Stomach smooth muscle (tissue), 2 donors: ENCODE measurements around the gene PPARA.

Experiments used
- H3K27ac ChIP-seq: one replicate; pipeline ENCODE4 v1.7.0; 2013; ENCODE audit warnings: mild to moderate bottlenecking, low read length, inconsistent platforms
- H3K27me3 ChIP-seq, 2 donors: one replicate each; pipeline ENCODE4 v1.7.0; 2013; ENCODE audit warnings: low read length in 2 of 2; ENCODE audit not compliant: insufficient read depth in 2 of 2, control insufficient read depth in 1 of 2
- H3K36me3 ChIP-seq, 2 donors: one replicate each; pipeline ENCODE4 v1.7.0; 2013; ENCODE audit warnings: low read length in 2 of 2; ENCODE audit not compliant: control insufficient read depth in 2 of 2, insufficient read depth in 2 of 2
- H3K4me1 ChIP-seq: one replicate; pipeline ENCODE4 v1.7.0; 2013; ENCODE audit warnings: low read length; ENCODE audit not compliant: control insufficient read depth, insufficient read depth
- H3K4me3 ChIP-seq, 2 donors: one replicate each; pipeline ENCODE4 v1.7.0; 2013; ENCODE audit warnings: low read length in 2 of 2
- H3K9ac ChIP-seq, 2 donors: one replicate each; pipeline ENCODE4 v1.7.0; 2013; ENCODE audit warnings: low read length in 2 of 2, mild to moderate bottlenecking in 1 of 2
- H3K9me3 ChIP-seq, 2 donors: one replicate each; pipeline ENCODE4 v1.7.0; 2013; ENCODE audit warnings: low read length in 2 of 2; ENCODE audit not compliant: control insufficient read depth in 2 of 2
- donor health status: healthy.
- donor health status: Pancreatic carcinoma.

Gene PPARA

DNA sequence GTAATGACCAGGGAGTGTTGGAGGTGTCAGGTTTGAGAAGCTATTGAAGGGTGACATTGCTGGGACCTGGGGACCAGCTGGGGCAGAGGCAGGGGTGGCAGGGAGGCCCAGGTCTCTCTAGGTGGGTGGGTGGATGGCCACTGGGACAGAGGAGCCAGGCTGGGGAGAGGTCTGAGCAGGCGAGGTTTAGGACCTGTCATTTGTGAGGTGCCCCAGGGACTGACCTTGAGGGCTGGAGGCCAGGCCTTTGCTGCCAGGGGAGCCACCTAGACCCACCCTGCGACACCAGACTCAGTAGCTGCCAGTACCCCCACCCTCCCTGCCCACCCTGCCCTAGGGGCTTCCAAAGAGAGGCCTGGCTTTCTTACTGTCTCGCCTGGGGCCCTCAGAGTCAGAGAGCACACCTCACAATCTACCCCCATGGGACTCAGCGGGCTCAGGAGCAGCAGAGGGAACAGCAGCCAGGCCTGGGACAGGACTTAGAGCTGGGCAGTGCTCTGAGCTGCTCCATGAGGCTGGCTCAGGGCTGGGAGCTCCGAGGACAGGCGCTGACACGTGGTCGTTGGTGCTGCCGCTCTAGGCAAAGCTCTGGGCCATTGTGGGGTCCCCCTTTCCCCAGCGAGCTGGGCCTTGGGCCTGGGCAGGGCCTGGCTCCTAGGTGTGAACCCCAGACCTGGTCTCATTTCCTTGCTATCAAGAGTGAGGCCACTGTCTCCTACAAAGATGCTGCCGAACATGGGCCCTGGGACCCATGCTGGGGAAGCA, 28.6 kb upstream of the PPARA start:
- Histone ChIP-seq H3K27me3 (no peaks in the 10 kb centered on the region), H3K9me3 (no peaks in the 10 kb centered on the region), H3K9ac (no peak overlapping the region), H3K27ac (no peak overlapping the region), H3K36me3 (no peaks in the 10 kb centered on the region), H3K4me3 (no peak overlapping the region), H3K4me1 (peaks cover 14% of the 10 kb centered on the region)

DNA sequence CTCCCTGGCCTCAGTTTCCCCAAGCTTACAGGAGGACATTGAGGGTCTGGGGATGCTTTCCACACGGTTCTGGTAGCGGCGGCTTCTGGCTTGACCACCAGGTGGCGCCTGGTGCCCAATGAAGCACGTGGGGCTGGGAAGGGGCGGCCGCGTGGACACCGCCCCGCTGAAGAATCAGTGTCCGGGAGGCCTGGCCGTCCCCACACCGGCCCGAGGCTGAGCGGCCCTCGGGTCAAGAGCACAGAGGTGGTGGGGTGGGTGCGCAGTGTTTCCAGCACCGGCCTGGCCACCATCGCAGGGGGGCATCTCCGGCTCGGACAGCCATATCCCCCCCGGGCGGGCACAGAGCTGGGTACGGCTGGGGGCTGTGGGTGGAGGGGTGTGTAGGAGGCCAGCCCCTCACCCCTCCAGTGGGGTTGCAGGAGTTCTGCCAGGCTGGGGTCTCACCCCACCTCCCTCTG, 27.8 kb upstream of the PPARA start:
- no peaks in the 10 kb centered on the region for H3K36me3 ChIP-seq
- H3K9ac ChIP-seq = no peak overlapping the region
- peak overlapping the region in 1 of 2 donors; percentile 47 for H3K4me3 ChIP-seq
- H3K9me3 ChIP-seq = no peaks in the 10 kb centered on the region
- no peaks in the 10 kb centered on the region for H3K27me3 ChIP-seq
- H3K27ac ChIP-seq = no peak overlapping the region
- H3K4me1 ChIP-seq = peaks cover 10% of the 10 kb centered on the region

DNA sequence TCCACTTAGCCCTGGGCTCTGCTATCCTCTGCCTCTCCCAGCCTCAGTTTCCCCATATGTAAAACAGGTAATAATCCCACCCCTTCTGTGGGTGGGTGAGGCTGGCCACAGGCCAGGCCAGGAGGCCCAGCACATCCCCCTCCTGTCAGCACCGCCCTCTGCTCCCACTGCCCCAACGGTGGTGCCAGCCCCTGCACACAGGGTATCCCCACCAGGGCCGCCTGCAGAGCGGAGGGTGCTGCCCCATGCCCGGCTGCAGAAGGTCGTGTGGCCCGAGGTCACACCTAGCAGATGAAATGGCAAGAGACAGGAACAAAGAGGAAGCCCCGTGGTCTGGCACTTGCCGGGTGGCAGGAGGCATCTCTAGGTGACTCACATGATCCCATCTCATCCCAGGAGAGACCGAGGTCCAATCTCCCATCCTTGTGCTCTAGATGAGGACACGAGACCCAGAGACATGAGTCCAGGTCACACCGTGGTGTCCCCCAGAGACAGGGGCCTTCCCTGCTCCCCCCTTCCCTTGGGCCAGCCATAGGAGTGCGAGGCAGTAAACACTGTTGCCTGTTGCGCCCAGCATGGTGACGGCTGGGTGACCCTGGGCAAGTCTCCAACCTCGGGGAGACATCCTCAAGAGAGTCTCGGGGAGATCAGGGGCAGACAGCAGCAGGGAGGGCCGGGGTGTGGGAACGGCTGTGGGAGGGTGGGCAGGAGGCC, 27.2 kb upstream of the PPARA start:
- no peak overlapping the region for H3K27ac ChIP-seq
- H3K36me3 ChIP-seq = no peaks in the 10 kb centered on the region
- H3K27me3 ChIP-seq = no peaks in the 10 kb centered on the region
- peaks cover 10% of the 10 kb centered on the region for H3K4me1 ChIP-seq
- no peak overlapping the region for H3K4me3 ChIP-seq
- no peaks in the 10 kb centered on the region for H3K9me3 ChIP-seq
- H3K9ac ChIP-seq = no peak overlapping the region

DNA sequence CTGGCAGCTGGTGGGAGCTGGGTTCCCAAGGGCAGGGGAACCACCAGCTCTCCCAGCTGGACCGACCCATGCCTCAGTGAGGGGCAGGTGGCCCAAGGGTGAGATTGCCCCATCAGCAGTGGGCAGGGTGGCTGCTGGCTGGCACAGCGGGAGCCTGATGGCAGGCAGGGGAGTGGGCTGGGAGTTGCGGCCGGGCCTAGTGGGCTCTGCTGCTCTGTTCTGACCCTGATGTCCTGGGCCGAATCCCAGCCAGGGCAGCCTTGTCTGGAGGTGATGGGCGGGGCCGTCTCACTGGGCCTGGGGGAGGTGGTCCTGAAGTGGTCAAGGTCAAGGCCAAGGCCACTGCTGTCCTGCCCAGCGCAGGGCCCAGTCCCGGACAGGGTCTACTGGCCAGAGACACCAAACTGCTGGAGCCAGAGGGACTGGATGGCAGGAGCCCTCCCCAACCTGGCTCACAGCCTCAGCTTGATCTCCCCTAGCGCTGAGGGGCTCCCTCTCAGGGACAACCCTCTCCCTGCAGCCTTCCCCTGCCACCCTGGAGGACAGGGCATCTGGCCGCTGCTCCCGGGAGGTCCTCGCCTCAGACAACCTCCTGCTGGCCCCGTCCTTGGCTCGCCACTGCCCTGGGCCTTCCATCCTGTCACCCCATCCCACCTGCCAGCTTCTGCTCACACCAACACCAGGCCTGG, 26.5 kb upstream of the PPARA start:
- Histone ChIP-seq H3K9ac (no peak overlapping the region), H3K9me3 (no peaks in the 10 kb centered on the region), H3K4me1 (peaks cover 10% of the 10 kb centered on the region), H3K4me3 (no peak overlapping the region), H3K36me3 (no peaks in the 10 kb centered on the region), H3K27ac (no peak overlapping the region), H3K27me3 (no peaks in the 10 kb centered on the region)

DNA sequence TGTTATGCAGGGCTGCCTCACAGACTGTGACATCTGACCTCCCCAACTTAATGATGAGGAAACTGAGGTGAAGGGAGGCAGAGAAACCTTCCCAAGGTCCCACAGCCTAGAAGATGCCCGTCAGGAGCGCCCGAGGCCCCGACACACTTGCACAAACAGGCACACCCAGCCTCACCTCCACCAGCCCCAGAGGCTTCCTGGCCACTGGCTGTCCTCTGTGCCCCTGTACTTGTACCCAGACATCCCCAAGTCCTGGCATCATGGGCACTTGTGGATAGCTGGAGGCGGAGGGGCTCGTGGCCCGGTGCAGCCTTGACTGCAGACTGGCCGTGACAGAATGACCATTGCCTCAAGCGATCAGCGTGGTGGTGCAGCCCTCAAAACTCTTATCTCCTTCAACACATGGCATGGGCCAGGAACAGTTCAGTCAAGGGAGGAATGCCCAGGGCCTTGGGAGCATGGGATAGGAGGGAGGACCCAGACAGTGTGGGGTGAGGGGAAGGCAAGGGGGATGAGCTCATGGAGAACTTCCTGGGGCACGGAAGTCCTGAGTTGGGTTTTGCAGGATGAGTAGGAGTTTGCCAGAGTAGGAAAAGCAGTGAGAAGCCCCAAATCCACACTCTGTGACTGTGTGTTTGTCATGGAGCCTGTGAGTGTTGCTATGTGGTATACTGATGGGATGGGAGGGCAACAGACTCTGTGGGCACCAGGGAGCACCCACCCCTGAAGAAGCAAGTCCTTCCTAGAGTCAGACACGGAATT, 25.8 kb upstream of the PPARA start:
- Histone ChIP-seq H3K9me3 (no peaks in the 10 kb centered on the region), H3K9ac (no peak overlapping the region), H3K4me3 (no peak overlapping the region), H3K4me1 (peaks cover 12% of the 10 kb centered on the region), H3K27ac (no peak overlapping the region), H3K27me3 (no peaks in the 10 kb centered on the region), H3K36me3 (no peaks in the 10 kb centered on the region)

DNA sequence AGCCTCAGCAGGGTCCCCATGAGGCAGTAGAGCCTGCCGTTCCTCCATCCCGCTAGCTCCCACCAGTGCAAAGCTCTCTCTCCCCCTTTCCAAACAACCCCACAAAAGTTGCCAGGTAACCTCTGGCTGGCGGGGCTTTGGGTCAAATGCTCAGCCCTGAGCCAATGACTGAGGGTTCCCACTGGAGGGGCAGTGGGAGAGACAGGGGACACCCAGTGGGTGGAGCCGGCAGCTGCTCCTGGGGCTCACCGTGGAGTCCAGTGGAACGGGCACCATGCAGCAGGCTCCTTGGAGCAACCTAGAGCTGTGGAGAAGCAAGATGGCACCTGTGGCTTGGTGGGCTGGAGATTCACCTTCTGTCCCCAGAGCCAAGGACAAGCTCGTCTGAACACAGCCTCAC, 25.0 kb upstream of the PPARA start:
- Histone ChIP-seq H3K27ac (no peak overlapping the region), H3K4me1 (peaks cover 6% of the 10 kb centered on the region), H3K4me3 (no peak overlapping the region), H3K27me3 (no peaks in the 10 kb centered on the region), H3K36me3 (no peaks in the 10 kb centered on the region), H3K9me3 (no peaks in the 10 kb centered on the region), H3K9ac (no peak overlapping the region)

DNA sequence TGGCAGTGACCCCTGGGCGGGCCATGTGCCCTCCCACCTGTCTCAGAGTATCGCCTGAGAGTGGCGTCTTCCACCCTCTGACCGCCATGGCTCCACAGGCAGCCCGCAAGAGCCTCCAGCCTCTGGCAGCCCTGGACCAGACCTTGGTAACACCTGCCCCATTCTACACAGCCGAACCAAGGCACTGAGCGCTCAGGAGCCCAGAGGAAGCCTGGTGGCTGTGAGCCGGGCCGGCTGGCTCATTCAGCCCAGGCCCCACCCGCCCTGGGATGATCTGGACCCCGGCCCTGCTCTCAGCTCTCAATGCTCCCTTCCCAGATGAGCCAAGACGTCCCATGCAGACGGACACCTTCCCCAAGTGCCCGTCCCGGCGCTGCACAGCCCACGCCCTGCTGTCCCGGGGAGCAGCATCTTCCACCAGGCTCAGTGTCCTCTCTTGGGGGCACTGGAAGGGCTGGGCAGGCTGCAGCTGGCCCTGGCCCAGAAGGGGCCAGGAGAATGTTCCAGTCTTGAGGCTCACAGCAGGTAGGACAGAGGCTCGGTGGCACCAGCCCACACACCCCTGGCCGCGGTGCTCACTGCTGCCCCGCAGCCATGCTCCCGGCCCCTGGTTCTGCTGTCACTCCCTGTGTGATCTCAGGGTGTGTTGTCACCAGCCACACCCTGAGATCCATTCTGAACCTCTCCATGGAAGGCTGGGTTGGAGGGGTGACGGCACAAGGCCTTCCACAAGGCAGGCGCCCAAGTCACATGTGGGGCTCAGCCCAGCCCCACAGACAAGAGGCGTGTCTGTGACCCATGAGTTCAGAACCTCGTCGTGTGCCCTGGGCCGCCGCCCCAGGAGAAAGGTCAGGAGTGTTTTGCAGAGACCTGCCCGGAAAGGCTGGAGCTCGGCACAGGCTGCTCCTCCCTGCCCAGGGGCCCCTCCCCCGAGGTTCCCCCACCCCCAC, 24.2 kb upstream of the PPARA start:
- Histone ChIP-seq H3K27ac (no peak overlapping the region), H3K27me3 (no peaks in the 10 kb centered on the region), H3K4me1 (peaks cover 4% of the 10 kb centered on the region), H3K36me3 (no peaks in the 10 kb centered on the region), H3K4me3 (no peak overlapping the region), H3K9ac (no peak overlapping the region), H3K9me3 (no peaks in the 10 kb centered on the region)

DNA sequence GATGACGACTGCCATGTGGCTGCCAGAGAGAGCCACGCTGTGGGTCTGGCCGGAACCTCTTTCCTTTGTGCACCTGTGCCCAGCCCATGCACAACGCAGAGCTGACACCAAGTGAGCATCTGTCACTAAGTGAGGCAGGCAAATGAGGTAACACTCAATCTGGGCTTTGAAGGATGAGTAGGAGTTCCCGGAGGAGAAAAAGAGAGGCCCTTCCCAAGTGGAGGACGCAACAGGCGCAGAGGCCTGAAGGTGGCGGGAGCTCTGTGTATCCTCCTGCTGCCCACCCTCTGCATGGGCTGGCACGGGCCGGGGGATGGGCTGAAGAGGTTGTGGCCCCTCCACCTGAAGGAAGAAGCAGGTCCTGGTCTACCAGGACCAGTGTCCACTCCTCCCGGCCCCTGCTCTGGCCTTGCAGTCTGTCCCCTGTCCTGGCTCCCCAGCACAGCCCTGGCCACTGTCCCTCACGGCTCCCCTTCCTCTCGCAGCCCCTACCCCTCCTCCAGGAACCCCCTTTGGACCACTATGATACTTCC, 23.4 kb upstream of the PPARA start:
- no peak overlapping the region for H3K27ac ChIP-seq

DNA sequence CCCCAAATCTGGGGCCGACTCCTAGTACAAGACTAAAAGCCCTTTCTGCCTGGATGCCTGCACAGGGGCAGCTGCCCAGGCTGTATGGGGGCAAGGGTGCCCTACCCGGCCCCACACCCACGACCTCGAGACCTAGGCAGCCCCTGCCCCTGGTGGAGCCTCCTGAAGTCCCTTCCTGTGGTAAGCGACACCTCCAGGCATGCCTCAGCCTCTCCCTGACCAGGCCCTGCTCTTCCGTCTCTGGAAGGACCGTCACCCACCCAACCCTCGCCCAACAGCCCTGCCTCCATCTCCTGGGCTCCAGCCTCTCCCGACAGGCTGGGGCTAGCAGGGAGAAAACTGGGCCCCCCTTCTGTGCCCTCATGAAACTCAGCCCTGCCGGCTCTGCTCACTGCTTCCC, 22.8 kb upstream of the PPARA start:
- Histone ChIP-seq H3K9me3 (no peaks in the 10 kb centered on the region), H3K27me3 (no peaks in the 10 kb centered on the region), H3K9ac (no peak overlapping the region), H3K27ac (no peak overlapping the region), H3K4me1 (peaks cover 4% of the 10 kb centered on the region), H3K4me3 (no peak overlapping the region), H3K36me3 (no peaks in the 10 kb centered on the region)

More for the DNA sequence above, 23.4 kb upstream of the PPARA start:
- Histone ChIP-seq H3K27me3 (no peaks in the 10 kb centered on the region), H3K9me3 (no peaks in the 10 kb centered on the region), H3K9ac (no peak overlapping the region), H3K36me3 (no peaks in the 10 kb centered on the region), H3K4me1 (peaks cover 4% of the 10 kb centered on the region), H3K4me3 (no peak overlapping the region)
